Measurements from ENCODE around the gene ALPP. TPM values are rescaled to one million over a fixed set of nuclear protein-coding genes. Genes with fewer than 3 reads are reported as not detected.

ALPP gene
- not detected in 2 replicates for total RNA-seq

GRCh38 chr2:232378735-232379151 is at the start of gene ALPP:
Gene ALPP (plus strand): TSS chr2:232378751. CDS start chr2:232378803, 52 bp downstream.

GRCh38 chr2:232406556-232407310 is 28.2 kb downstream of the ALPP start, which contains the start of gene ALPG:
Gene ALPG (plus strand): TSS chr2:232406844. CDS start chr2:232406895, 51 bp downstream.

Small RNA genes within 50 kb of the gene (small RNA-seq; reads per million reads assigned to genes)
- gene AC068134.3 = not detected
- gene AC068134.4 = not detected

Other genes with a start within 250 kb of the ALPP start
- not detected in 2 replicates for gene ALPG, start 28.1 kb downstream of the ALPP start, total RNA-seq
- gene ALPI, start 77.4 kb downstream of the ALPP start, total RNA-seq = not detected in 2 replicates
- not detected in 2 replicates for gene ECEL1, start 109.1 kb downstream of the ALPP start, total RNA-seq
- gene PRSS56, start 141.6 kb downstream of the ALPP start, total RNA-seq = not detected in 2 replicates
- gene CHRND, start 147.4 kb downstream of the ALPP start, total RNA-seq = not detected in 2 replicates
- gene CHRNG, start 160.9 kb downstream of the ALPP start, total RNA-seq = not detected in 2 replicates
- 5.3 and 6.5 TPM in 2 replicates for gene TIGD1, start 171.8 kb downstream of the ALPP start, total RNA-seq
- gene EIF4E2, start 171.9 kb downstream of the ALPP start, total RNA-seq = 79.3 and 88.6 TPM in 2 replicates